H9 (cell line): ENCODE measurements around the gene CNIH1. TPM values are rescaled to one million over a fixed set of nuclear protein-coding genes. Genes with fewer than 3 reads are reported as not detected.
"Not testable (repeated sequence)": the region's sequence is repeated elsewhere in the genome, so short reads cannot be mapped to it uniquely, and the experiment has no call there.

ENCODE experiments used
- DNase-seq: peaks from one replicate; pipeline ENCODE4 v3.0.0-alpha.2; 2017
- H2AFZ ChIP-seq: one replicate; pipeline ENCODE4 v1.6.1; 2013; ENCODE audit warnings: mild to moderate bottlenecking, low read length, control low read depth, moderate library complexity
- H2AK5ac ChIP-seq: 2 replicates; pipeline ENCODE4 v1.6.1; 2013; ENCODE audit warnings: low read length, control low read depth, mixed read lengths; ENCODE audit not compliant: insufficient read length
- H2BK120ac ChIP-seq: one replicate; pipeline ENCODE4 v1.6.1; 2013; ENCODE audit warnings: low read depth, mild to moderate bottlenecking, low read length, control low read depth, inconsistent platforms; ENCODE audit not compliant: poor library complexity, severe bottlenecking
- H2BK12ac ChIP-seq: 2 replicates; pipeline ENCODE4 v1.6.1; 2013; ENCODE audit warnings: low read length, control low read depth, mixed read lengths, low read depth; ENCODE audit not compliant: insufficient read length
- H2BK15ac ChIP-seq: 2 replicates; pipeline ENCODE4 v1.6.1; 2013; ENCODE audit warnings: low read depth, low read length, control low read depth
- H2BK20ac ChIP-seq: one replicate; pipeline ENCODE4 v1.6.1; 2013; ENCODE audit warnings: low read depth, mild to moderate bottlenecking, low read length, control low read depth, inconsistent platforms; ENCODE audit not compliant: poor library complexity, severe bottlenecking
- H2BK5ac ChIP-seq: 2 replicates; pipeline ENCODE4 v1.6.1; 2013; ENCODE audit warnings: low read length, control low read depth, mixed read lengths; ENCODE audit not compliant: insufficient read length
- H3K14ac ChIP-seq: 2 replicates; pipeline ENCODE4 v1.6.1; 2013; ENCODE audit warnings: low read length, control low read depth; ENCODE audit not compliant: insufficient read depth
- H3K18ac ChIP-seq: 2 replicates; pipeline ENCODE4 v1.6.1; 2013; ENCODE audit warnings: low read depth, mild to moderate bottlenecking, mixed read lengths, low read length, control low read depth; ENCODE audit not compliant: insufficient read length
- H3K23ac ChIP-seq: 2 replicates; pipeline ENCODE4 v1.6.1; 2013; ENCODE audit warnings: low read length, control low read depth, mixed read lengths, low read depth; ENCODE audit not compliant: insufficient read length
- H3K23me2 ChIP-seq: 2 replicates; pipeline ENCODE4 v1.6.1; 2013; ENCODE audit warnings: low read depth, mild to moderate bottlenecking, mixed read lengths, low read length, control low read depth; ENCODE audit not compliant: insufficient read length, poor library complexity, severe bottlenecking
- H3K27ac ChIP-seq: 2 replicates; pipeline ENCODE4 v1.5.1; 2013; ENCODE audit warnings: low read length, control low read depth, mixed read lengths, low read depth; ENCODE audit not compliant: insufficient read length
- H3K27me3 ChIP-seq: 2 replicates; pipeline ENCODE4 v1.6.1; 2013; ENCODE audit warnings: low read length, control low read depth, inconsistent platforms; ENCODE audit not compliant: insufficient read depth
- H3K4ac ChIP-seq: 2 replicates; pipeline ENCODE4 v1.6.1; 2013; ENCODE audit warnings: low read depth, mild to moderate bottlenecking, control low read depth, inconsistent platforms, low read length, moderate library complexity
- H3K4me1 ChIP-seq: 2 replicates; pipeline ENCODE4 v1.6.1; 2013; ENCODE audit warnings: low read length, control low read depth, inconsistent platforms; ENCODE audit not compliant: insufficient read depth
- H3K4me2 ChIP-seq: 2 replicates; pipeline ENCODE4 v1.6.1; 2013; ENCODE audit warnings: low read length, control low read depth, mixed read lengths; ENCODE audit not compliant: insufficient read length, insufficient read depth
- H3K56ac ChIP-seq: 2 replicates; pipeline ENCODE4 v1.6.1; 2013; ENCODE audit warnings: low read depth, mild to moderate bottlenecking, mixed read lengths, low read length, control low read depth; ENCODE audit not compliant: insufficient read length
- H3K79me1 ChIP-seq: 2 replicates; pipeline ENCODE4 v1.6.1; 2013; ENCODE audit warnings: low read depth, mild to moderate bottlenecking, moderate library complexity, low read length, control low read depth, inconsistent platforms; ENCODE audit not compliant: insufficient read depth, poor library complexity, severe bottlenecking
- H3K79me2 ChIP-seq: 2 replicates; pipeline ENCODE4 v1.6.1; 2013; ENCODE audit warnings: low read length, control low read depth, inconsistent platforms; ENCODE audit not compliant: insufficient read depth
- H3K9ac ChIP-seq: 2 replicates; pipeline ENCODE4 v1.6.1; 2013; ENCODE audit warnings: low read length, control low read depth, mixed read lengths; ENCODE audit not compliant: insufficient read length; ENCODE audit errors: extremely low read depth
- H3K9me3 ChIP-seq: one replicate; pipeline ENCODE4 v1.6.1; 2013; ENCODE audit warnings: low read depth, low read length, inconsistent platforms; ENCODE audit not compliant: control insufficient read depth
- H3T11ph ChIP-seq: one replicate; pipeline ENCODE4 v1.6.1; 2013; ENCODE audit warnings: mild to moderate bottlenecking, low read length, control low read depth, inconsistent platforms
- H4K20me1 ChIP-seq: one replicate; pipeline ENCODE4 v1.6.1; 2013; ENCODE audit not compliant: control insufficient read depth, insufficient read length, insufficient read depth
- H4K5ac ChIP-seq: 2 replicates; pipeline ENCODE4 v1.6.1; 2013; ENCODE audit warnings: low read depth, mild to moderate bottlenecking, mixed read lengths, low read length, control low read depth; ENCODE audit not compliant: insufficient read length
- H4K8ac ChIP-seq: replicated peaks from 2 replicates; pipeline ENCODE4 v1.6.1; 2013; ENCODE audit warnings: low read length, control low read depth, mixed read lengths, low read depth; ENCODE audit not compliant: insufficient read length
- H4K91ac ChIP-seq: 2 replicates; pipeline ENCODE4 v1.6.1; 2013; ENCODE audit warnings: low read depth, mild to moderate bottlenecking, moderate library complexity, mixed read lengths, low read length, control low read depth; ENCODE audit not compliant: insufficient read length
- H3K27ac Mint-ChIP-seq, 3 experiments: 2 replicates in 2 of 3; 3 replicates in 1 of 3; pipeline ENCODE4 v1.8.0; 2020 to 2021; ENCODE audit warnings: mixed read lengths in 3 of 3, mild to moderate bottlenecking in 1 of 3, moderate library complexity in 1 of 3
- H3K27me3 Mint-ChIP-seq: 2 replicates; pipeline ENCODE4 v1.8.0; 2021; ENCODE audit warnings: low read depth, mild to moderate bottlenecking, moderate library complexity, mixed read lengths
- H3K36me3 Mint-ChIP-seq, 3 experiments: 2 replicates in 2 of 3; 3 replicates in 1 of 3; pipeline ENCODE4 v1.8.0; 2020 to 2021; ENCODE audit warnings: low read depth in 3 of 3, mixed read lengths in 3 of 3; ENCODE audit not compliant: insufficient read depth in 1 of 3
- H3K4me1 Mint-ChIP-seq, 2 experiments: 2 replicates each; pipeline ENCODE4 v1.8.0; 2020; ENCODE audit warnings: mixed read lengths in 2 of 2
- H3K4me3 Mint-ChIP-seq, 2 experiments: 2 replicates in 1 of 2; 3 replicates in 1 of 2; pipeline ENCODE4 v1.8.0; 2020 to 2021; ENCODE audit warnings: mild to moderate bottlenecking in 2 of 2, mixed read lengths in 2 of 2, moderate library complexity in 1 of 2
- H3K9me3 Mint-ChIP-seq, 2 experiments: 2 replicates in 1 of 2; 3 replicates in 1 of 2; pipeline ENCODE4 v1.8.0; 2020; ENCODE audit warnings: mild to moderate bottlenecking in 2 of 2, mixed read lengths in 2 of 2, moderate library complexity in 1 of 2
- WGBS: extraction: QIAGEN DNeasy Blood & Tissue Kit; methylation state at CpG from one replicate; pipeline ENCODE4 v1.1.7; 2013; ENCODE audit warnings: missing lambda C conversion rate, low lambda C conversion rate, mixed read lengths; ENCODE audit not compliant: insufficient read length; ENCODE audit errors: extremely low coverage; 5-methylcytosine and 5-hydroxymethylcytosine counted together
- total RNA-seq: library from RNA; stranded (reverse); gene quantifications from 2 replicates; pipeline ENCODE4 v1.2.1, GENCODE V29; 2021

CNIH1 gene
- total RNA-seq, 1 experiment from 2014 or later: 99.3 TPM

- not testable (repeated sequence) for H4K91ac ChIP-seq, H3K56ac ChIP-seq, H4K8ac ChIP-seq, H3K18ac ChIP-seq, H3K27me3 ChIP-seq, H3K36me3 Mint-ChIP-seq, H3K27ac Mint-ChIP-seq, H3K9me3 ChIP-seq, DNase-seq, H3K4me3 Mint-ChIP-seq, H3K79me2 ChIP-seq, H2BK5ac ChIP-seq, H3K4me2 ChIP-seq, H3K27me3 Mint-ChIP-seq, H2AFZ ChIP-seq, H2BK120ac ChIP-seq, H4K20me1 ChIP-seq, H2AK5ac ChIP-seq, H3T11ph ChIP-seq, H3K23me2 ChIP-seq, H3K14ac ChIP-seq, H2BK12ac ChIP-seq, H2BK20ac ChIP-seq, H4K5ac ChIP-seq, H2BK15ac ChIP-seq, H3K4ac ChIP-seq, H3K79me1 ChIP-seq, H3K27ac ChIP-seq, H3K23ac ChIP-seq, H3K9me3 Mint-ChIP-seq, H3K4me1 ChIP-seq, H3K9ac ChIP-seq
- whole genome bisulfite sequencing: no CpG with 5 or more reads among the region's 5 CpGs
- H3K4me1 Mint-ChIP-seq: peaks cover 23 to 26% of the 10 kb centered on the region in 2 experiments
These were observed 62.3 kb downstream of the CNIH1 start for GRCh38 chr14:54378893-54379292.
